Loucy (cell line): ENCODE measurements around the gene FKBP9.

Experiments used
- CTCF ChIP-seq: fragments of 200-600 bp; sonication (generic); conservative IDR thresholded peaks from 2 replicates; pipeline ENCODE4 v1.5.1; 2014; ENCODE audit warnings: mild to moderate bottlenecking, antibody characterized with exemption, low read length
- EZH2phosphoT487 ChIP-seq: fragments of 200-600 bp; IDR thresholded peaks from 2 replicates; pipeline ENCODE4 v1.6.1; 2018; ENCODE audit warnings: antibody characterized with exemption, mild to moderate bottlenecking, moderate library complexity, borderline replicate concordance

- TF ChIP-seq CTCF = no peak
- no peak for TF ChIP-seq EZH2phosphoT487
Measured at GRCh38 chr7:33039257-33039902, 82.1 kb downstream of the FKBP9 start.
